ENCODE results near the gene PLCB3. TPM values are rescaled to one million over a fixed set of nuclear protein-coding genes. Genes with fewer than 3 reads are reported as not detected.
A peak's percentile ranks its signal among the peaks of the same experiment; 100 is the strongest.

The PLCB3 gene
- total RNA-seq, 2 experiments from 2014 or later = 18.1 to 20.4 TPM

GRCh38 chr11:64317325-64317960 lies 66.1 kb downstream of the PLCB3 start, which contains the start of gene TRMT112:
TSS of gene TRMT112 (minus strand) at chr11:64317559. CDS start at chr11:64317526, 33 bp downstream.
- peak within 1 kb of the TSS; percentile 95 for H3K4me3 Mint-ChIP-seq
- peaks cover 27% of the 10 kb centered on the region for H3K36me3 Mint-ChIP-seq
- CTCF ChIA-PET = interaction anchor here (0.8 to 3.5 kb wide), 25 partner anchors 10 to 371 kb away, joined by 3 to 140 read pairs (median 6); partner anchors contain the start of genes CATSPERZ, CCDC88B, ESRRA and FERMT3
- H3K27ac Mint-ChIP-seq = peak within 1 kb of the TSS; percentile 100
- H3K4me1 Mint-ChIP-seq = peaks cover 47% of the 10 kb centered on the region
- no peaks in the 10 kb centered on the region for H3K9me3 Mint-ChIP-seq (ENCODE audit: low read depth)
- H3K27me3 Mint-ChIP-seq = no peaks in the 10 kb centered on the region
- peak; percentile 68 for ATAC-seq
- DNase-seq = peak; percentile 99

DNA sequence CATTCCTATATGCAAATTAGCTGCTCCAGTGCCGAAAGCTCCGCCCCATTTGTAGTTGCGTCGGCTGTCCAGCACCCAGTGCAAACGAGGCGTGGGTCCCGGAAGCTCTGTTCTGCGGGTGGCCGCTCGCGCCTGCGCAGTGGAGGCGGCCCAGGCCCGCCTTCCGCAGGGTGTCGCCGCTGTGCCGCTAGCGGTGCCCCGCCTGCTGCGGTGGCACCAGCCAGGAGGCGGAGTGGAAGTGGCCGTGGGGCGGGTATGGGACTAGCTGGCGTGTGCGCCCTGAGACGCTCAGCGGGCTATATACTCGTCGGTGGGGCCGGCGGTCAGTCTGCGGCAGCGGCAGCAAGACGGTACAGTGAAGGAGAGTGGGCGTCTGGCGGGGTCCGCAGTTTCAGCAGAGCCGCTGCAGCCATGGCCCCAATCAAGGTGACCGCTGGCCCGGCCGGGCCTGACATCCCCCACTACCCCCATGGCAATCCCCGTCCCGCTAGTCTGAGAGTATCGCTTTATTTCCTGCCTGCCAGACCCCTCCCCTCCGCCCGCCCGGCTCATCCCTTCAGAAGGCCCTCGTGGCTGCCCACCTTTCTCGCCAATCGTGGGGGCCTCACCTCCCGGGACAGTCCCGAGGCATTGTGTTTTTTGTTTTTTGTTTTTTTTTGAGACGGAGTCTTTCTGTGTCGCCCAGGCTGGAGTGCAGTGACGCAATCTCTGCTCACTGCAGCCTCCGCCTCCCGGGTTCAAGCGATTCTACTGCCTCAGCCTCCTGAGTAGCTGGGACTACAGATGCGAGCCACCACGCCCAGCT lies 66.8 kb downstream of the PLCB3 start, which contains the start of gene PRDX5:
Gene PRDX5 (plus strand): TSS at position 161 of the 805 bp plus-strand sequence. CDS start 95 bp downstream, at position 256.
- Mint-ChIP-seq H3K4me3 (peak within 1 kb of the TSS; percentile 95), H3K27me3 (no peaks in the 10 kb centered on the region), H3K9me3 (ENCODE audit: low read depth) (no peaks in the 10 kb centered on the region), H3K36me3 (peaks cover 22% of the 10 kb centered on the region), H3K27ac (peak within 1 kb of the TSS; percentile 100), H3K4me1 (peaks cover 40% of the 10 kb centered on the region)
- CTCF ChIA-PET = interaction anchor here (0.8 to 3.5 kb wide), 25 partner anchors 9 to 370 kb away, joined by 3 to 140 read pairs (median 6); partner anchors contain the start of genes CATSPERZ, CCDC88B, ESRRA and FERMT3
- ATAC-seq = peak; percentile 84
- peak; percentile 97 for DNase-seq

Other genes with a start within 250 kb of the PLCB3 start
- gene FLRT1, start 215.6 kb upstream of the PLCB3 start, total RNA-seq = not detected
- gene MACROD1, start 85.4 kb upstream of the PLCB3 start, total RNA-seq = 10 to 100 TPM; 10.1 to 12.3 TPM
- 100 to 1,000 TPM; 303 to 410 TPM for gene STIP1, start 65.4 kb upstream of the PLCB3 start, total RNA-seq
- 100 to 1,000 TPM; 210 to 217 TPM for gene FERMT3, start 44.8 kb upstream of the PLCB3 start, total RNA-seq
- 10 to 100 TPM; 33.4 to 37.1 TPM for gene TRPT1, start 25.3 kb upstream of the PLCB3 start, total RNA-seq
- gene NUDT22, start 25.3 kb upstream of the PLCB3 start, total RNA-seq = 10 to 100 TPM; 83.8 to 84.1 TPM
- 10 to 100 TPM; 29.7 to 37.0 TPM for gene DNAJC4, start 21.0 kb upstream of the PLCB3 start, total RNA-seq
- gene VEGFB, start 16.9 kb upstream of the PLCB3 start, total RNA-seq = 10 to 100 TPM; 53.4 to 54.8 TPM
- gene FKBP2, start 10.4 kb upstream of the PLCB3 start, total RNA-seq = 10 to 100 TPM; 23.4 to 23.9 TPM
- gene PPP1R14B, start 4.6 kb upstream of the PLCB3 start, total RNA-seq = 100 to 1,000 TPM; 142 to 177 TPM
- 10 to 100 TPM; 35.6 to 36.1 TPM for gene BAD, start 33.1 kb downstream of the PLCB3 start, total RNA-seq
- gene GPR137, start 34.3 kb downstream of the PLCB3 start, total RNA-seq = 10 to 100 TPM; 32.9 to 46.0 TPM
- under 1 TPM in 1 of 2 experiments, not detected in 1; 0.29 TPM for gene KCNK4, start 39.8 kb downstream of the PLCB3 start, total RNA-seq
- gene CATSPERZ, start 48.8 kb downstream of the PLCB3 start, total RNA-seq = not detected
- 10 to 100 TPM; 46.6 to 54.0 TPM for gene ESRRA, start 54.0 kb downstream of the PLCB3 start, total RNA-seq
- 100 to 1,000 TPM; 134 to 153 TPM for gene TRMT112, start 66.0 kb downstream of the PLCB3 start, total RNA-seq
- 100 to 1,000 TPM; 125 to 163 TPM for gene PRDX5, start 66.6 kb downstream of the PLCB3 start, total RNA-seq
- gene CCDC88B, start 88.7 kb downstream of the PLCB3 start, total RNA-seq = 100 to 1,000 TPM; 152 to 164 TPM
- gene RPS6KA4, start 107.6 kb downstream of the PLCB3 start, total RNA-seq = 10 to 100 TPM; 31.1 to 41.9 TPM

Measured in activated CD8-positive, alpha-beta memory T cell treated with anti-CD3 and anti-CD28 coated beads, Interleukin-2, amount 10 ng/mL, durations not matched to agents 7 days and 5 days (primary cell).